ENCODE measurements around the gene MFAP2.

The MFAP2 gene

DNA sequence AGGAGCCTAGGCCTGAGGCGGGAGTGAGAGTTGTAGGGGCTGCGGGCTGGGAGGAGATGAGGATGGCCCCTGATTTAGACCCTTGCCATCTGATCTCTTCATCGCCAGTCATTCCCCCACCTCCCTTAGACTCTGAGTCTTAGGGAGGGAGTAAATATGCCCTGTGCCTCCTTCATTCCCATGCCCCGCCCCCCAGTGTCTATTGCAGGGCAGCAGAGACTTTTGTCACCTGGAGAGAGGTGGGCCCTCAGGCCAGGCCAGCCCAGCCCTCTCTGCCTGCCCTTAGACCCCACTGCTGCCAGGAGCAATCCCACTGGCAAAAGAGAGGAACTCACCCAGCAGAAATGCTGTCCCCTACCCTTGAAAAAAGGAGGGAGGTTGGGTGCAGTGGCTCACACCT lies 3.2 kb upstream of the MFAP2 start:
- no peak for DNase-seq (ENCODE audit: low read depth)
- no peak overlapping the region for H3K4me3 ChIP-seq (ENCODE audit: low read depth, low read length)
- TF ChIP-seq, protein P1, sequence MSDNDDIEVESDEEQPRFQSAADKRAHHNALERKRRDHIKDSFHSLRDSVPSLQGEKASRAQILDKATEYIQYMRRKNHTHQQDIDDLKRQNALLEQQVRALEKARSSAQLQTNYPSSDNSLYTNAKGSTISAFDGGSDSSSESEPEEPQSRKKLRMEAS (IDR thresholded peaks at IDR 0.05; ENCODE audit: low read depth, low read length): no peak
- TF ChIP-seq MYC (IDR thresholded peaks at IDR 0.05; ENCODE audit: low read depth, low read length): no peak
- TF ChIP-seq, protein P2, sequence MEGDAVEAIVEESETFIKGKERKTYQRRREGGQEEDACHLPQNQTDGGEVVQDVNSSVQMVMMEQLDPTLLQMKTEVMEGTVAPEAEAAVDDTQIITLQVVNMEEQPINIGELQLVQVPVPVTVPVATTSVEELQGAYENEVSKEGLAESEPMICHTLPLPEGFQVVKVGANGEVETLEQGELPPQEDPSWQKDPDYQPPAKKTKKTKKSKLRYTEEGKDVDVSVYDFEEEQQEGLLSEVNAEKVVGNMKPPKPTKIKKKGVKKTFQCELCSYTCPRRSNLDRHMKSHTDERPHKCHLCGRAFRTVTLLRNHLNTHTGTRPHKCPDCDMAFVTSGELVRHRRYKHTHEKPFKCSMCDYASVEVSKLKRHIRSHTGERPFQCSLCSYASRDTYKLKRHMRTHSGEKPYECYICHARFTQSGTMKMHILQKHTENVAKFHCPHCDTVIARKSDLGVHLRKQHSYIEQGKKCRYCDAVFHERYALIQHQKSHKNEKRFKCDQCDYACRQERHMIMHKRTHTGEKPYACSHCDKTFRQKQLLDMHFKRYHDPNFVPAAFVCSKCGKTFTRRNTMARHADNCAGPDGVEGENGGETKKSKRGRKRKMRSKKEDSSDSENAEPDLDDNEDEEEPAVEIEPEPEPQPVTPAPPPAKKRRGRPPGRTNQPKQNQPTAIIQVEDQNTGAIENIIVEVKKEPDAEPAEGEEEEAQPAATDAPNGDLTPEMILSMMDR (IDR thresholded peaks at IDR 0.05; ENCODE audit: low read depth, low read length): no peak
- no peak for TF ChIP-seq POLR2A (IDR thresholded peaks at IDR 0.05; ENCODE audit: extremely low read depth, insufficient read length)

DNA sequence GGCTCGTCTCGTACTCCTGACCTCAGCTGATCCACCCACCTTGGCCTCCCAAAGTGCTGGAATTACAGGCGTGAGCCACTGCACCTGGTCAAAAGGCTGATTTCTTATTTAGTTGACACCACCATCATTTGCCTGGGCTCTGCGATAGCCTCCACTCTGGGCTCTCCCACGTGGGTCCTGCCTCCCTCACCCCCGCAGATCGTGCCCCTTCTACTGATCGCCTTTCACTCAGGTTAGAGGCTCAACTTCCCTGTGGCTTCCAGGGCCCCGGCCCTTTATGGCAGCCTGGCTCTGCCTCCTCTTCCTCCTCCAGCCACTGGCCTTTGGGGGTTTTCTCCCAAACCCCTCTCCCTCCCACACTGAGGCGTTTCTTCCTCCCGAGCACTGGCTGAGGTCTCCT lies 2.5 kb upstream of the MFAP2 start:
- no peak overlapping the region for H3K4me3 ChIP-seq (ENCODE audit: low read depth, low read length)
- DNase-seq (ENCODE audit: low read depth): no peak
- TF ChIP-seq, protein P2 (IDR thresholded peaks at IDR 0.05; ENCODE audit: low read depth, low read length): no peak
- TF ChIP-seq POLR2A (IDR thresholded peaks at IDR 0.05; ENCODE audit: extremely low read depth, insufficient read length) (no peak), MYC (IDR thresholded peaks at IDR 0.05; ENCODE audit: low read depth, low read length) (no peak)
- TF ChIP-seq, protein P1 (IDR thresholded peaks at IDR 0.05; ENCODE audit: low read depth, low read length): no peak

DNA sequence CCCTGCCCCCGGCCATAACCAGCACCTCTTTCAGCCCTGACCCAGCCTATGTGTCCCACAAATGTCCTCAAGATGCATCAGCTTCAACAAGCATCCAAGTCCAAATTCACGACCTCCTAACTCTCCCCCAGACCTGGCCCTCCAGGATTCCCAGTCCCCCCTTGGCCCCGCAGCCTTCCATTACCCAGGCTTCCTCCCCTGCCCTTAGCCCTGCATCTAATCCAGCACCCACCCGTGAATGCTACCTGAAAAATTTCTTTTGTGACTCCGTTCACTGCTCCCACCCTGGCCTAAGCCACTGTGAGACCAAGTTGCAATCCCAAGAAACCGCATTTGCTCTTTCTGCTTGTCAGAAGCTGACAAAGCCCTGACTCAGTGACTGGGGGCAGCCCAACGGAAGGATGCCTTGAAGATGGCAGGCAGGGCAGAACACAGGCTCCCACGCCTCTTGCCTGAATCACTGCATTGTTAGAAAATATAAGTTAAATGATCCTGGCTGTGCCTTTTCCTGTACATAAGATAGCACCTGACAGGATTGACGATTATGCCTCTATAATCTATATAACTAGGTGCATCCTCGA lies 939 bp upstream of the MFAP2 start:
- H3K4me3 ChIP-seq (ENCODE audit: low read depth, low read length): no peak overlapping the region
- no peak for TF ChIP-seq MYC (IDR thresholded peaks at IDR 0.05; ENCODE audit: low read depth, low read length)
- TF ChIP-seq, protein P2 (IDR thresholded peaks at IDR 0.05; ENCODE audit: low read depth, low read length): no peak
- TF ChIP-seq POLR2A (IDR thresholded peaks at IDR 0.05; ENCODE audit: extremely low read depth, insufficient read length): no peak
- TF ChIP-seq, protein P1 (IDR thresholded peaks at IDR 0.05; ENCODE audit: low read depth, low read length): no peak
- DNase-seq (ENCODE audit: low read depth): no peak

DNA sequence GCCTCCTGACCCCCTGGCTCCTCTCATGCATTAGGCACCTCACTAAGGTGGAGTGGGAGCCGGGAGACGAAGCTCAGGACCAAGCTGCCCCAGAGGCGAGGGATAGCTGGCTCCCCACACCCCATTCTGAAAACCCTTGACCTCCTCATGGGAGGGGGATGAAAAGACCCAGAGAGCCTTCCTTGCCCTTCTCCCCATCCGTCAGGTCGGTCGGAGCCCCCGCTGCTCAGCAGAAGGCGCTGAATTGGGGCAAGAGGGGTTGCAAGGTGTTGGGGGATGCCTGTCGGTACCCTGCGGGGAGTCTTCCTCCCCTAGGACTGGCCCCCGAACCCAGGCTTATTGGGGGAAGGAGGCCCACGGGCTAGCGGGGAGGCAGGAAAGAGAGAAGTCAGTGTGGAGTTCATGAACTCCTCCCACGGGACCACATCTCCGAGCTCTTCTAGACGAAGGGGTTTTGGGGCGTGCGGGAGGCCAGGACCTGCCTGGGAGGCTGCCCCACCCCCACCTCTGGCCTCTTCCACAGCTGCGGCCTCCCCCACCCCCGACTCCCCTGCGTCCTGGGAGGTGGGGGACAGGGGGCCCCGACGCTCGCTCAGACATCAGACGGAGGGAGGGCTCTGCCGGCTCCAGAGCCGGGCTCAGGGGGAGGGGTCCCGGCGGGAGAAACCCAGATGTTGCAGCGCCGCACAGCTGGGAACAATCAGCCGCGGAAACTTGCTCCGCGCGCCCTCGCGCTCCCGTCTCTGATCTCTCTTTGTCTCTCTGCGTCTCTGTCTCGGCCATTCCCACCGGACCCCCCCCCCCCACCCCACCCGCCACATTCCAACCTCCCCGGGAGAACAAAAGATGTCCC lies 719 bp downstream of the MFAP2 start:
- DNase-seq (ENCODE audit: low read depth): peak; percentile 22
- no peak overlapping the region for H3K4me3 ChIP-seq (ENCODE audit: low read depth, low read length)
- TF ChIP-seq, protein P1 (IDR thresholded peaks at IDR 0.05; ENCODE audit: low read depth, low read length): no peak
- TF ChIP-seq MYC (IDR thresholded peaks at IDR 0.05; ENCODE audit: low read depth, low read length) (no peak), POLR2A (IDR thresholded peaks at IDR 0.05; ENCODE audit: extremely low read depth, insufficient read length) (no peak)
- TF ChIP-seq, protein P2 (IDR thresholded peaks at IDR 0.05; ENCODE audit: low read depth, low read length): no peak

DNA sequence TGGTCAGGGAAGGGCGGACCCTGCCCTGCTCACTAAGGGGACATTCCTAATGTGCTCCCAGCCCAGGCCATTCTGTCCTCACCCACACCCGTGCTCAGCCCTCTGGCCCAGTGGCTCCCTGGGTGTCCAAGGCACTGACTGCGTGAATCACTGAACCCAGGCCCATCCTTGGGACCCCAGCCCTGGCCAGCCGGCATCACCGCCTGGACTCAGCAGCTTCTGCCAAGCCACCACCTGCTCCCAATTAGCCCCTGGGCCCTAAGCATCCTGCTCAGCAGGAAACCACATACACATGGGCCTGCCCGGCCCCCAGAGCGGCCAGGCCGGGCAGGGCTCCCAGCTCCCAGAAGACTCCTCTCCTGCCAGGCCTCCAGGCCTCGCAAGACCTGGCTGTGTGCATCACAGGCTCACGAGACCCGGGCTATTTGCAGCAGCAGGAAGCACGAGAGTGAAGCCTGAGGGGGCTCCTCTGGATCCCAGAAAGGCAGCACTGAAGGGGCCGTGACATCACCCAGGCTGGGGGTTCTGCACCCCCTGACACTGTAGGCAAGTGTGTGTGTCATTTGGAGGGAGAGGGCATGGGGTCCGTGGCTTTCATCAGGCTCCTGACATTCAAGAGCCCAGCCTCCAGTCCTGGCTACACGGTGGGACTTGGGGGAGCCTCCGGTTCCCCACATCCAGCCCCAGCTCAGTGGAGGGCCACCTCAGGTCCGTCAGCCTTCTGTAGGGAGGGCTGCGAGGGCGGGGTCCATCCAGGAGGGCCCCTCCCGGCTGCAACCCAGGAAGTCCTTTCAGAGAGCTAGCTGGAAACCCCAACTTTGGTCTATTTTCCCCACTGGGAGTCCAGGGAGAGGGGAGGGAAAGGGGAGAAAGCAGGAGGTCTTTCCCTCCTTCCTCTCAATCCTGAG lies 1.6 kb downstream of the MFAP2 start:
- no peak overlapping the region for H3K4me3 ChIP-seq (ENCODE audit: low read depth, low read length)
- TF ChIP-seq, protein P2 (IDR thresholded peaks at IDR 0.05; ENCODE audit: low read depth, low read length): no peak
- no peak for TF ChIP-seq POLR2A (IDR thresholded peaks at IDR 0.05; ENCODE audit: extremely low read depth, insufficient read length)
- no peak for TF ChIP-seq MYC (IDR thresholded peaks at IDR 0.05; ENCODE audit: low read depth, low read length)
- DNase-seq (ENCODE audit: low read depth): no peak

Data from NB4 (cell line).